Spleen (tissue), 7 donors: ENCODE data around the gene PNMA6E.

Experiments
- POLR2A ChIP-seq, 3 donors: fragments of 450-650 bp; IDR thresholded peaks; one replicate each; pipeline ENCODE4 v1.5.1; 2017; ENCODE audit warnings: antibody characterized with exemption in 3 of 3, mild to moderate bottlenecking in 1 of 3
- POLR2AphosphoS5 ChIP-seq, 3 donors: sonication (generic); formaldehyde crosslinking; IDR thresholded peaks; one replicate each; pipeline ENCODE4 v1.5.1; 2017; ENCODE audit warnings: antibody characterized with exemption in 3 of 3
- TF ChIP-seq, protein P1 (sequence below), 11 experiments: fragments of 200-600 bp in 7 of 11; fragments of 450-650 bp in 4 of 11; sonication (generic) in 4 of 11; IDR thresholded peaks in 8 of 11; conservative IDR thresholded peaks in 3 of 11; 1 replicate in 7 of 11; 2 replicates in 4 of 11; pipeline versions ENCODE4 v1.4.0 to v1.8.0; 2016 to 2021; ENCODE audit warnings: antibody characterized with exemption in 11 of 11, inconsistent platforms in 4 of 11, mild to moderate bottlenecking in 1 of 11
- donor health status: DM: no; HTN: no; CAD: no; lungs with moderate emphysema.
- donor health status: DM: no; HTN: no; CAD: no.
- donor health status: DM: no; HTN: no; CAD: no.

GRCh38 chrX:153361781-153362397 lies 39.3 kb downstream of the PNMA6E start:
- TF ChIP-seq, protein P1, sequence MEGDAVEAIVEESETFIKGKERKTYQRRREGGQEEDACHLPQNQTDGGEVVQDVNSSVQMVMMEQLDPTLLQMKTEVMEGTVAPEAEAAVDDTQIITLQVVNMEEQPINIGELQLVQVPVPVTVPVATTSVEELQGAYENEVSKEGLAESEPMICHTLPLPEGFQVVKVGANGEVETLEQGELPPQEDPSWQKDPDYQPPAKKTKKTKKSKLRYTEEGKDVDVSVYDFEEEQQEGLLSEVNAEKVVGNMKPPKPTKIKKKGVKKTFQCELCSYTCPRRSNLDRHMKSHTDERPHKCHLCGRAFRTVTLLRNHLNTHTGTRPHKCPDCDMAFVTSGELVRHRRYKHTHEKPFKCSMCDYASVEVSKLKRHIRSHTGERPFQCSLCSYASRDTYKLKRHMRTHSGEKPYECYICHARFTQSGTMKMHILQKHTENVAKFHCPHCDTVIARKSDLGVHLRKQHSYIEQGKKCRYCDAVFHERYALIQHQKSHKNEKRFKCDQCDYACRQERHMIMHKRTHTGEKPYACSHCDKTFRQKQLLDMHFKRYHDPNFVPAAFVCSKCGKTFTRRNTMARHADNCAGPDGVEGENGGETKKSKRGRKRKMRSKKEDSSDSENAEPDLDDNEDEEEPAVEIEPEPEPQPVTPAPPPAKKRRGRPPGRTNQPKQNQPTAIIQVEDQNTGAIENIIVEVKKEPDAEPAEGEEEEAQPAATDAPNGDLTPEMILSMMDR (IDR thresholded peaks at IDR 0.05 in 8 of 11, conservative IDR thresholded peaks at IDR 0.05 in 3 of 11): no peak
- TF ChIP-seq POLR2A (IDR thresholded peaks at IDR 0.05): no peak
- no peak for TF ChIP-seq POLR2AphosphoS5 (IDR thresholded peaks at IDR 0.05)
